ENCODE data around the gene PAQR8.

DNA sequence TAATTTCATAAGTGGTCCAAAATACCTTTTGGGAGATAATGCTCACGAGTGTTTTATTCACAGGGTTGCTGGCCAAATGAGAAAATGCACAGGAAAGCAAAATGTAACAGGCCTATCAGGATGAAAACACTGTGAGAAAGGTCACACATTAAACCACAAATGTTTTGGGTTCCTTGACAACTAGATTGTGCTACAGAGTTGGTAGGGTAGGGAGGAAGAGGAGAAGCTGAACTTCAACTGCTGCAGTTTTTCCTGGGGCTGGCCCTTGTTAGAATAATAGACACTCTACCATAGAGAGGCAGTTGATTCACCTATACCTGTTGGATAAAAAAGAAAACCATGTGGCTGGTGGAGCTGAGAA is 28.1 kb upstream of the PAQR8 start:
- TF ChIP-seq POLR2AphosphoS5 (IDR thresholded peaks at IDR 0.05; ENCODE audit: insufficient read depth in 1 of 2, low read depth in 1 of 2) = no peak
- TF ChIP-seq CTCF (IDR thresholded peaks at IDR 0.05) = no peak
- TF ChIP-seq POLR2A (IDR thresholded peaks at IDR 0.05) = no peak
